GM18502 (cell line): ENCODE measurements around the gene CHKA.
A peak's percentile ranks its signal among the peaks of the same experiment; 100 is the strongest.

Experiments
- ATAC-seq: cut with Tn5 transposase; IDR thresholded peaks from one replicate; pipeline ENCODE4 v1.9.1; 2021; ENCODE audit warnings: mild to moderate bottlenecking; ENCODE audit not compliant: unreplicated experiment, poor library complexity

CHKA gene

GRCh38 chr11:68049509-68050370, 71.4 kb downstream of the CHKA start:
- no peak for ATAC-seq

GRCh38 chr11:68048681-68049508, 72.3 kb downstream of the CHKA start:
- no peak for ATAC-seq

GRCh38 chr11:68047437-68048290, 73.5 kb downstream of the CHKA start:
- no peak for ATAC-seq

GRCh38 chr11:68044898-68045351, 76.3 kb downstream of the CHKA start:
- ATAC-seq, result no peak

GRCh38 chr11:68044145-68044813, 76.9 kb downstream of the CHKA start:
- no peak for ATAC-seq

GRCh38 chr11:68043349-68044144, 77.6 kb downstream of the CHKA start:
- no peak for ATAC-seq

GRCh38 chr11:68043029-68043348, 78.2 kb downstream of the CHKA start:
- ATAC-seq, result no peak

GRCh38 chr11:68042219-68043028, 78.8 kb downstream of the CHKA start:
- ATAC-seq, result no peak

GRCh38 chr11:68041617-68042218, 79.5 kb downstream of the CHKA start:
- ATAC-seq, result no peak

- no peak for ATAC-seq
These were observed 80.1 kb downstream of the CHKA start for GRCh38 chr11:68040957-68041591.

GRCh38 chr11:68040101-68040956, 80.9 kb downstream of the CHKA start:
- ATAC-seq, result peak; percentile 36

- ATAC-seq, result peak; percentile 2
These were observed 81.6 kb downstream of the CHKA start for GRCh38 chr11:68039526-68040086.

- ATAC-seq, result peak; percentile 57
These were observed 82.3 kb downstream of the CHKA start, which contains the start of gene TCIRG1 for GRCh38 chr11:68038718-68039525. TSS of gene TCIRG1 (plus strand) at chr11:68039025. CDS start at chr11:68041272, 2,247 bp downstream.

- no peak for ATAC-seq
These were observed 82.9 kb downstream of the CHKA start for GRCh38 chr11:68038226-68038717.
